Measurements from ENCODE around the gene PPP3R1. TPM values are rescaled to one million over a fixed set of nuclear protein-coding genes. Genes with fewer than 3 reads are reported as not detected.

Gene PPP3R1
- 75.2 TPM for total RNA-seq
- 31.3 TPM for polyA plus RNA-seq

DNA sequence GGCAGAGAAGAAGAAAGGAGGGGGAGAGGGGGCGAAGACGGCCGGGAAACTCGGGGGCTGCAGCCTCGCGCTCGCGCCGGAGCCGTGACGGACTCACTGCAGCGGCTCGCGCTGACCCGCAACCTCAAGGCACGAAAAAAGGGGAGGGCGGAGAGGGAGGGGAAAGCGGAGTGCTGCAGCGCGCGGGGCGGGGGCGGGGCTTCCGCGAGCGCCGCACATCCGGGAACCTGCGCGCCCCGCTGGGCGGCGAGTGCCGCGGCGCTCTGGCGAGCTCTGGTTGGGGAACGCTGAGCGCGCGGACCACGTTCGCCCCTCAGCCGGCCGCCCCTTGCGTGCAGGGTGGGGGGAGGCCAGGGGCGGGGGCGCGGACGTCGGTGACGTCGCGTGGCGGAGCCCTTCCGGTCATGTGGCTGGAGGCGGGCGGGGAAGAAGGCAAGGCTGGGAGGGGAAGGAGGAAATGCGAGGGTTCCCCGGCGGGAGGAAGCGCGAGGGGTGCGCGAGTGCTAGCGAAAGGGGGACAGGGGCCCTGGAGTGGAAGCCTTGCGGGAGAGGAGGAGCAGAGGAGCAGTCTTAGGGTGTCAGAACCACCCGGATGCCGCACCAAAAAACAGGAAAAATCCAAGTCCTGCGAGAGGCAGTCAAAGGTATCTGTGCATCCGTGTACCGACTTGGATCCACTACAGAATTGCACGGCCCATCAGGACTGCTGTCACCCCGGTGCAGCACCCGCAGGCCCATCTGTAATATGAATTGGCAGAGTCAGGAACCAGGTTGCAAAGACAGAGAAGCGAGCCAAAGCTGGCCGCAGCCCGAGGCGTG lies at the start of gene PPP3R1:
PPP3R1 (minus strand) TSS at position 133 of the 819 bp plus-strand sequence. CDS start 405 bp downstream, outside the sequence.
- Histone ChIP-seq H3K4me1 (ENCODE audit: insufficient read depth) (peaks cover 2% of the 10 kb centered on the region), H3K36me3 (ENCODE audit: insufficient read depth) (no peaks in the 10 kb centered on the region), H3K4me3 (ENCODE audit: low read depth, low read length) (peak within 1 kb of the TSS; percentile 99), H3K27ac (ENCODE audit: low read depth) (peak within 1 kb of the TSS; percentile 98)
- DNase-seq (ENCODE audit: extremely low spot score) = peak; percentile 87
- WGBS = under 1% methylated on average over 79 of the region's 79 CpGs

- Histone ChIP-seq H3K4me3 (ENCODE audit: low read depth, low read length) (no peak overlapping the region), H3K27ac (ENCODE audit: low read depth) (no peak overlapping the region), H3K4me1 (ENCODE audit: insufficient read depth) (no peaks in the 10 kb centered on the region), H3K36me3 (ENCODE audit: insufficient read depth) (no peaks in the 10 kb centered on the region)
- no peak for DNase-seq (ENCODE audit: extremely low spot score)
Observed at GRCh38 chr2:68295516-68295915, 43.2 kb upstream of the PPP3R1 start.

DNA sequence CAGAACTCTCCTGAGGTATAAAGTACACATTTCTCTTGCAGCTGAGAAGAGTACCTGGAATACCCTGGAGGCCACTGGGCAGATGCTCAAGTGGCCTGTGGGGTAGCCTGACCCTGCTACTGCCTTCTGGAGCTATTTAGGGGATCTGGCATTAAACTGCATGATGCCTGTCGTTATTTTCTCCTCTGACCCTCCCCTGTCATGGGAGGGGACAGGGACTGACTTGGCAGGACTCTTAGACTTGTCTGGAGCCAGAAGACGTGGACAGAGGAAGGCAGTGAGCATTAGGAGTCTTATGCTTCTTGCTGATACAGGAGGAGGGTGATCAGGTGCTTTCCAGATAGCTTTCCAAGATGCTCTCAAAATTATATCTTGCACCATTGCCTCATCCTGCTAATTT lies 42.6 kb upstream of the PPP3R1 start:
- H3K4me3 ChIP-seq (ENCODE audit: low read depth, low read length) = no peak overlapping the region
- H3K36me3 ChIP-seq (ENCODE audit: insufficient read depth) = no peaks in the 10 kb centered on the region
- 31% methylated on average over 2 of the region's 2 CpGs for WGBS
- no peak overlapping the region for H3K27ac ChIP-seq (ENCODE audit: low read depth)
- H3K4me1 ChIP-seq (ENCODE audit: insufficient read depth) = no peaks in the 10 kb centered on the region
- DNase-seq (ENCODE audit: extremely low spot score) = no peak

GRCh38 chr2:68294187-68294586 lies 41.9 kb upstream of the PPP3R1 start:
- no peak overlapping the region for H3K4me3 ChIP-seq (ENCODE audit: low read depth, low read length)
- WGBS = 92% methylated on average over 3 of the region's 3 CpGs
- H3K27ac ChIP-seq (ENCODE audit: low read depth) = no peak overlapping the region
- H3K4me1 ChIP-seq (ENCODE audit: insufficient read depth) = no peaks in the 10 kb centered on the region
- H3K36me3 ChIP-seq (ENCODE audit: insufficient read depth) = no peaks in the 10 kb centered on the region
- DNase-seq (ENCODE audit: extremely low spot score) = no peak

DNA sequence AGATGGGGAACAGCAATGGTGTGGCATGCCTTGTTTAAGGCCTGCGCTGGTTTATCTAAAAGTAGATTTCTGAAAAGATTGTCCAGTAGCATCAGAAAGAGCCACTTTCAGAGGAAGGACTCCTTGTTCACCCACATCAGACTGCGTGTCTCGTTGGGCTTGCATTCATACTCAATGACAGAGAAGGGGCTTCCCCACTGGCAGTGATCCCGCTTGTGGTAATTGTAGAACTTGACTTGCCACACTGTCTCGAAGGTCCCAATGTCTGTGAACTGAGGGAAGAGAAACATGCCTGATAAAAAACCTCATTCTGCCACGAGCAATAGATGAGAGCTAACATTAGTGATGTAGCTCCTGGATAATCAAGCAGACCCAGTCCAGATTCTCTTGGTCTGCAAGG lies 41.4 kb upstream of the PPP3R1 start:
- Histone ChIP-seq H3K4me1 (ENCODE audit: insufficient read depth) (no peaks in the 10 kb centered on the region), H3K4me3 (ENCODE audit: low read depth, low read length) (no peak overlapping the region), H3K36me3 (ENCODE audit: insufficient read depth) (no peaks in the 10 kb centered on the region), H3K27ac (ENCODE audit: low read depth) (no peak overlapping the region)
- WGBS = 91% methylated on average over 6 of the region's 6 CpGs
- no peak for DNase-seq (ENCODE audit: extremely low spot score)

DNA sequence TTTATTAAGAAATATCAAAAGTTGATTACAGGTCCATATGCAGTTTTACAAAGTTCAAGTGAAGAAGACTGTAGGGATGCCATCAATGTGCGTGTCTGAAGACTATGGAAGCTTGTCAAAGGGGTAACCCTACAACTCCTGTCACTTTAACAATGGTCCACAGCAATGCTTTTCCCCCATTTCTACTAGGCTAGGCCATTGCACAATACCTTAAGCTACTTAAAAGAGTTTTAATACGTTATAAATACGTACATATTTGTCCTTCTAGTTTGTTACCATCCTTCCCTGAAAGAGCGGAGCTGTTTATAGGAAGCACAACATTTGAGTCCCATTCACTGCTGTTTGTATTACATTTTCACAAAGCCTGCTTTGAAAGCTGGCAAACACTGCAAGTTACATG lies 40.7 kb upstream of the PPP3R1 start:
- Histone ChIP-seq H3K27ac (ENCODE audit: low read depth) (no peak overlapping the region), H3K36me3 (ENCODE audit: insufficient read depth) (no peaks in the 10 kb centered on the region)
- WGBS = 88% methylated on average over 4 of the region's 4 CpGs

GRCh38 chr2:68292108-68292710 lies 39.9 kb upstream of the PPP3R1 start:
- Histone ChIP-seq H3K4me3 (ENCODE audit: low read depth, low read length) (no peak overlapping the region), H3K36me3 (ENCODE audit: insufficient read depth) (no peaks in the 10 kb centered on the region), H3K4me1 (ENCODE audit: insufficient read depth) (no peaks in the 10 kb centered on the region), H3K27ac (ENCODE audit: low read depth) (no peak overlapping the region)
- 46% methylated on average over 3 of the region's 3 CpGs for WGBS
- DNase-seq (ENCODE audit: extremely low spot score) = no peak

More for the DNA sequence above, 40.7 kb upstream of the PPP3R1 start:
- DNase-seq (ENCODE audit: extremely low spot score) = no peak
- H3K4me1 ChIP-seq (ENCODE audit: insufficient read depth) = no peaks in the 10 kb centered on the region
- no peak overlapping the region for H3K4me3 ChIP-seq (ENCODE audit: low read depth, low read length)

GRCh38 chr2:68291314-68291713 lies 39.0 kb upstream of the PPP3R1 start:
- no peak overlapping the region for H3K4me3 ChIP-seq (ENCODE audit: low read depth, low read length)
- no peak for DNase-seq (ENCODE audit: extremely low spot score)
- 81% methylated on average over 6 of the region's 6 CpGs for WGBS
- no peaks in the 10 kb centered on the region for H3K4me1 ChIP-seq (ENCODE audit: insufficient read depth)
- H3K27ac ChIP-seq (ENCODE audit: low read depth) = no peak overlapping the region
- H3K36me3 ChIP-seq (ENCODE audit: insufficient read depth) = no peaks in the 10 kb centered on the region

DNA sequence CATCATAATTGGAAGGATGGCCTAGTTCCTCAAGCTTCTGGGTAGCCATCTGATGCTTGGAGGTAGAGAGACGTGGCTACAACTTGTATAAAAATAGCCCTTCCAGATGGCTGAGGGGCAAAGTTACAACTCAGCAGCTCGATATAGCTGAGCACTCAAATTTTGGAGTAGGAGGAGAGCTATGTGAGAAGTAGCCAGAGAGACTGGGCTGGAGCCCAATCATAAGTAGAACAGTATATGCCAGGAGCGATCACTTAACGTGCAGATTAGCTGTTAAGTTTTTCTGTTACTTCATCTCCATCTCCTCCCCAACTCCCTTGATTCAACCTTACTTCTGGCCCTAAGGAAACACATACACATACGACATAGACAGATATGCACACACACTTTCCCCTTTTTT lies 38.6 kb upstream of the PPP3R1 start:
- Histone ChIP-seq H3K36me3 (ENCODE audit: insufficient read depth) (no peaks in the 10 kb centered on the region), H3K27ac (ENCODE audit: low read depth) (no peak overlapping the region), H3K4me3 (ENCODE audit: low read depth, low read length) (no peak overlapping the region), H3K4me1 (ENCODE audit: insufficient read depth) (no peaks in the 10 kb centered on the region)
- 50% methylated on average over 5 of the region's 5 CpGs for WGBS
- no peak for DNase-seq (ENCODE audit: extremely low spot score)

- WGBS = 16% methylated on average over 10 of the region's 10 CpGs
- no peaks in the 10 kb centered on the region for H3K36me3 ChIP-seq (ENCODE audit: insufficient read depth)
- no peak for DNase-seq (ENCODE audit: extremely low spot score)
- H3K4me3 ChIP-seq (ENCODE audit: low read depth, low read length) = no peak overlapping the region
- H3K4me1 ChIP-seq (ENCODE audit: insufficient read depth) = no peaks in the 10 kb centered on the region
- H3K27ac ChIP-seq (ENCODE audit: low read depth) = no peak overlapping the region
Observed at GRCh38 chr2:68287580-68288441, 35.5 kb upstream of the PPP3R1 start.

DNA sequence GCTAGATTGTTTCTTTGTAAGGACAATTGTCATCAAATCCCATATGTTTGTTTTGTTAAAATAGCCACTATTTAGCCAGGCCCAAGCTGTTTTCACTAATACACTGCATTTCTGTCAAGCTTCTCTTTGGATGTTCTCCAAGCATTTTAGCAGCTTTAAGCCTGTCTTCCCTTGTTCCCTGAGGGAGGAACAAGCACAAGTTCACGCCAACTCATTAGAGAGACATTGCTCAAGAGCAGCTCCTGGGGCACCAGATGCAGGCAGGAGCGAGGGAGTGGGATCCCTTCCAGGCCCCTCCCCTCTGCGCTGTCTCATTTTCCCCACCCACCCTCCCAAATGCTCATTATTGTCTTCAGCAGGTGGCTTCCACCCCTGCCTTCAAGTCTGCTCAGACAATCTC lies 32.6 kb upstream of the PPP3R1 start:
- Histone ChIP-seq H3K4me3 (ENCODE audit: low read depth, low read length) (no peak overlapping the region), H3K36me3 (ENCODE audit: insufficient read depth) (no peaks in the 10 kb centered on the region), H3K4me1 (ENCODE audit: insufficient read depth) (no peaks in the 10 kb centered on the region), H3K27ac (ENCODE audit: low read depth) (no peak overlapping the region)
- WGBS = 55% methylated on average over 3 of the region's 3 CpGs
- DNase-seq (ENCODE audit: extremely low spot score) = peak; percentile 28

GRCh38 chr2:68283419-68283812 lies 31.1 kb upstream of the PPP3R1 start:
- Histone ChIP-seq H3K4me1 (ENCODE audit: insufficient read depth) (no peaks in the 10 kb centered on the region), H3K4me3 (ENCODE audit: low read depth, low read length) (no peak overlapping the region), H3K27ac (ENCODE audit: low read depth) (no peak overlapping the region), H3K36me3 (ENCODE audit: insufficient read depth) (no peaks in the 10 kb centered on the region)
- DNase-seq (ENCODE audit: extremely low spot score) = no peak
- WGBS = 100% methylated on average over 1 of the region's 1 CpG

DNA sequence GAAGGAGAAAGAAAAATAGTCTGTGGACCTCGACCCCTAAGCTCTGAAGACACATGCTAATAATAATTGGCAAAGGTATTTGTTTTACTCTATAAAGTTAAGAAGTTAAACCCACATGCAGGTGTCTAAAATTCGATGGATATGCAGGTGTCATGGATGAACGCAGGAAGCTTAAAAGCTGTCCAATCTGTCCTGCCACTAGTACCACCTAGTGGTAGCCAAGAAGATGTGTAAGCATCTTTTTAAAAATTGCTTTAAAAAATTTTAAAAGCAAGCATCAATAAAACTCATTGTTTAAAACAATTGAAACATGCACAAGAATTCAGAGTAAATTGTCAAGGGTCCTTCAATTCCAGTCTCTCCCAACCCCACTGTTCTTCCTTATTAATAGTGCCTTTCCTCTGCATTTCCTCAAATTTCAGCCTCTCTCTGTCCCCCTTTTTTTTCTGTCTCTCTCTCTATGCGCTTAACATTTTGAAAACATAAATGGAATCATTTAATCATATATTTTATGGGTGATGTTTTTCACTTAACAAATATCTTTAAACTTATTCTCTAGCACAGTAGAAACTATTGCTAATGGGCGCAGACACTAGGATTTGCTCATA lies 30.6 kb upstream of the PPP3R1 start:
- Histone ChIP-seq H3K4me3 (ENCODE audit: low read depth, low read length) (no peak overlapping the region), H3K27ac (ENCODE audit: low read depth) (no peak overlapping the region), H3K36me3 (ENCODE audit: insufficient read depth) (no peaks in the 10 kb centered on the region), H3K4me1 (ENCODE audit: insufficient read depth) (no peaks in the 10 kb centered on the region)
- 40% methylated on average over 5 of the region's 5 CpGs for WGBS
- no peak for DNase-seq (ENCODE audit: extremely low spot score)
